Endothelial cell of hepatic sinusoid (primary cell): ENCODE measurements around the gene DUS4L.
"Not testable (repeated sequence)": the region's sequence is repeated elsewhere in the genome, so short reads cannot be mapped to it uniquely, and the experiment has no call there.

Experiments
- in situ Hi-C: cut with HindIII; loops from 2 replicates; pipeline ENCODE4 v1.10.0; 2017; ENCODE audit warnings: low sequenced_read_pairs

Gene DUS4L, protein sequence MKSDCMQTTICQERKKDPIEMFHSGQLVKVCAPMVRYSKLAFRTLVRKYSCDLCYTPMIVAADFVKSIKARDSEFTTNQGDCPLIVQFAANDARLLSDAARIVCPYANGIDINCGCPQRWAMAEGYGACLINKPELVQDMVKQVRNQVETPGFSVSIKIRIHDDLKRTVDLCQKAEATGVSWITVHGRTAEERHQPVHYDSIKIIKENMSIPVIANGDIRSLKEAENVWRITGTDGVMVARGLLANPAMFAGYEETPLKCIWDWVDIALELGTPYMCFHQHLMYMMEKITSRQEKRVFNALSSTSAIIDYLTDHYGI

DNA sequence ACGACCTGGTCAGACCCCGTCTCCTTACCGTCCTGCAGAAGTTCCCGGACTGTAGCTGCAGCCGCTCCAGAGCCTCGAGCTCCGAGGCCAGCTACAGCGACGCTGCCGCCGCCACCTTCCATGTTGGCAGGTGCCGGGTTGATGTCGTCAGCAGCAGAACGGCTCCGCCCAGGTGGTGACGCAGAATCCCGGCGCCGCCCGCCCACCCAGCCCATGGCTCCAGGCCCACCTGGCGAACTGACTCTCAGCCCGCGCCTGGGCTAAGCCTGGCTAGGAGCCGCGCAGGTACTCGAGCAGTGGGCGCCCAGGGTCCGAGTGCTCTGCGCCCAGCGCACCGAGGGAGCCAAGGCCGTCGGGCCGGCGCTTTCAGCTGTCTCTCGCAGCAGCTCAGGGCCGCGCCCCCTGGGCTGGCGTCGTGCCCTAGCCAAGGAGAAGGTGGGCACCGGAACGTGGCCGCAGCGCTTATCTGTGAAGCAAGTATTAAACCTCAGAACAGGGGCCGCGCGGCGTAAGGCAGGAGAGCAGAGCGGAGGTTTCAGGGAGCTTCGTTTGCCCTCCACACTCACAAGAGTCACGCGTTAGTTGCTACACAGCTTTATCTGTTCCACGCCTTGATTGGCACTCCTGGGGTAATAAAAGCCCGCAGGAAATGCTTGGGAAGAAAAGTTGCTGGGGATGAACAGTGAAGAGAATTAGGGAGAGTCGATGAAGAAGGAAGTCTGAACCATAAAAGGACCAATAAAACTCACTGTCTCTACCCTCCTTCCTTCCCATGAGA is at the start of gene DUS4L, which contains the start of gene COG5:
Gene DUS4L (plus strand): TSS at position 197 of the 778 bp plus-strand sequence. CDS start 3,100 bp downstream, outside the sequence.
Gene COG5 (minus strand): TSS at position 146 of the 778 bp plus-strand sequence. CDS start 24 bp downstream, at position 122.
- in situ Hi-C loops: no loop called here

DNA sequence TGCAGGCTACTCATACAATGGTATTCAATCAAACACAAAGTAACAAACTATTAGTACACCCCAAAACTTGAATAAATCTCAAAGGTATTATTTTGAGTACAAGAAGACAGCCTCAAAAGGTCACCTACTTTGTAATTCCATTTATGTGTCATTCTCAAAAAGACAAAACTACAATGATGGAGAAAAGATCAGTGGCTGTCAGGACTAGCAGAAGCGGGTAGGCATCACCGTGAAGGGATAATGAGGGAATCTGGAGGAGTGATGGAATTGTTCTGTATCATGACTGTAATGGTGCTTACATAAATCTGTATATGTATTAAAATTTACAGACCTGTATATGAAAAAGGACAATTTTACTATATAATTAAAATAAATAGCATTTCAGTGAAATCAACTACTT is 37.1 kb upstream of the DUS4L start:
- in situ Hi-C loops: no loop called here

- in situ Hi-C loops: no loop called here
Measured at GRCh38 chr7:107527196-107527595, 36.6 kb upstream of the DUS4L start.

GRCh38 chr7:107528461-107528860 is 35.3 kb upstream of the DUS4L start:
- in situ Hi-C loops: no loop called here

- in situ Hi-C loops: no loop called here
Measured at GRCh38 chr7:107530751-107531150, 33.0 kb upstream of the DUS4L start.

DNA sequence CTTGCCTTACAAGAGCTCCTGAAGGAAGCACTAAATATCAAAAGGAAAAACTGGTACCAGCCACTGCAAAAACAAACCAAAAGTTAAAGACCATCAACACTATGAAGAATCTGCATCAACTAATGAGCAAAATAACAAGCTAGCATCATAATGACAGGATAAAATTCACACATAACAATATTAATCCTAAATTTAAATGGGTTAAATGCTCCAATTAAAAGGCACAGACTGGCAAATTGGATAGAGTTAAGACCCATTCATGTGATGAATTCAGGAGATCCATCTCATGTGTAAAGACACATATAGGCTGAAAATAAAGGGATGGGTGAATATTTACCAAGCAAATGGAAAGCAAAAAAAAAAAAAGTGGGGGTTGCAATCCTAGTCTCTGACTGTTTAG is 29.6 kb upstream of the DUS4L start:
- in situ Hi-C loops: no loop called here

GRCh38 chr7:107537228-107537627 is 26.5 kb upstream of the DUS4L start:
- in situ Hi-C loops: not testable (repeated sequence)

- in situ Hi-C loops: no loop called here
Measured at GRCh38 chr7:107538001-107538400, 25.8 kb upstream of the DUS4L start.

DNA sequence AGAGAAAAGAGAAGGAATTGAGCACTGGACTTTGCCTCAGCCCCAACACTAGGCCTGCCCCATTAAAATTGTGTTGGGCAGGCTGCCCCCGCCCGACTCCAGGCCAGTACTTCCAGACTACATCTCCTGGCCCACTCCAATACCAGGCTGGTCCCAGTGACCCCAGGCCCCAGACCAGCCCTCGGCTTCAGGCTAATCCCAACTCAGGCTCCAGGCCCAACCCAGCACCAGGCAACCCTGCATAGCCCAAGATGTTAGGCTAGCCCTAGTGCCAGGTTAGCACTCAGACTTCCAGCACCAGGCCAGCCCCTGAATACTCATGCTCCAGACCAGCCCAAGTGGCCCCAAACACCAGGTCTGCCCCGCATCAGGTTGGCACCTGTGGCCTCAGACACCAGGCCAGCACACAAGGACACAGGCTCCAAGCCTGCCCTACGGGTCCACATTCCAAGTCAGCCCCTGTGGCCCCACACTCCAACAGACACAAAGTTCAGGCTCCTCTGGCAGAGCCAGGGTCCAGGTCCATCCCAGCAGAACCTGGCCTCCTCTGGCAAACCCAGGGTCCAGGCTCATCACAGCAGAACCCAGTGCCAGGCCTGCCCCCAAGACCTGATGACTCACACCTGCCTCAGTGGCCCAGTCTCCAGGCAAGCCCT is 20.3 kb upstream of the DUS4L start:
- in situ Hi-C loops: no loop called here

DNA sequence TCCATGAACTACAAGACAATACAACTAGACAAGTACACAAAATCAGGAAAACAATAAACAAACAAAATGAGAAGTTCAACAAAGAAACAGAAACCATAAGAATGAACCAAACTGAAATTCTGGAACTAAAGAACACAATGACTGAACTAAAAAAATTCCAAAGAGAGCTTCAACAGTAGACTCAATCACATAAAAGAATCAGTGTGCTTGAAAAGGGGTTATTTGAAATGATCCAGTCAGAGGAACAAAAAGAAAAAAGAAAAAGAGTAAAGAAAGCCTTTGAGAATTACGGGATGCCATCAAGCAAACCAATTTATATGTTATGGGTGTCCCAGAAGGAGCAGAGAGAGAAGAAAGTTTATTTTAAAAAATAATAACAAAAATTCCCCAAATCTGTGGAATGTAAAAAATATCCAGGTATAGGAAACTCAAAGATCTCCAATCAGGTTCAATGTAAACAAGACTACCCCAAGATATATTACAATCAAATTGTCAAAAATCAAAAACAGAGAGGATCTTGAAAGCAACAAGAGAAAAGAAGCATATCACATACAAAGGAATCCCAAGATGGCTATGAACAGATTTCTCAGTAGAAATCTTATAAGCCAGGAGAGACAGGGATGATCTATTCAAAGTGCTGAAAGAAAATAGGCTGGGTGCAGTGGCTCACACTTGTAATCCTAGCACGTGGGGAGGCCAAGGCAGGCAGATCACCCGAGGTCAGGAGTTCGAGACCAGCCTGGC is 18.8 kb upstream of the DUS4L start:
- in situ Hi-C loops: no loop called here

GRCh38 chr7:107551936-107552335 is 11.8 kb upstream of the DUS4L start:
- in situ Hi-C loops: no loop called here

DNA sequence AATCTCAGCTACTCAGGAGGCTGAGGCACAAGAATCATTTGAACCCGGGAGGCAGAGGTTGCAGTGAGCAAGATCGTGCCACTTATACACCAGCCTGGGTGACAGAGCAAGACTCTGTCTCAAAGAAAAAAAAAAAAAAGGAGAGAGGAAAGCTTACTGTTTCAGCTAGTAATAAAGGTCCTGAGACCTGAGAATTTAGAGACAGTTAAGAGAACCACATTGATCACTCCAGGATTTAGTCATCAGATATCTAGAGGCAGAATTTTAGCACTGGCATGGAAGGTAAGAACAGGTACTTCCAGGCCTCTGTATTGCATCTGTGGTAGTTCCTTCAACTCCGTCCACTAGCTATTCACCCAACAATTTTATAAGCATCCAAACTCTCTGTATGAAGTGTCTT is 7.9 kb upstream of the DUS4L start:
- in situ Hi-C loops: no loop called here

- in situ Hi-C loops: no loop called here
Measured at GRCh38 chr7:107559864-107560263, 3.9 kb upstream of the DUS4L start.

DNA sequence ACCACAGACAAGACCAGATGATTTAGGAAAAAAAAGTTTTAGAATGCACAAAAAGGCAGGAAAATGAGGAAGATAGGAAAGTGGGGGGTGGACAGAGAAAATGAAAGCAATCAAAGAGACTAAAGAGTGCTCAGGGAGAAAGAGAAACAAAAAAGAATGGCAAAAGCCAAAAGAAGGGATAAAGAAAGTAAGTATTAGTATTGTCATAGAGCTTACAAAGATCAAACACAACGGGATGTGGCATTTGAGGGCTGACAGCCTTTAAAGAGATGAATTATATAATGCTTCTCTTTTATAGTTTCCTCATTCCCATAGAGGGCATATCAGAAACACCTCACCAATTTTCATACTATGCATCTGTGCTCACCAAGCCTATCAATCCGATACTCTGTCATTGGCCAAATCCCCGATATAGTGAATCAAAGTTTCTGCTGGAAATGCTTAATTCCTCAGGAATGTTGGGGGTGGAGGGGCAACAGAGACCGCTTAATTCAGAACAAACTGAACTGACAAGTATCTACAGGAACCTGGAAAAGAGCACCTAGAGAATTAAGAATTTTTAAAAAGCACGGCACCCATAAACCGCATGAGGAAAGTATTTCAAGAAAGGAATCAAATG is 2.8 kb upstream of the DUS4L start:
- in situ Hi-C loops: no loop called here

- in situ Hi-C loops: no loop called here
Measured at GRCh38 chr7:107563081-107563774, 543 bp upstream of the DUS4L start.

GRCh38 chr7:107564553-107565298 is 955 bp downstream of the DUS4L start:
- in situ Hi-C loops: no loop called here

- in situ Hi-C loops: no loop called here
Measured at GRCh38 chr7:107570298-107570697, 6.5 kb downstream of the DUS4L start.

DNA sequence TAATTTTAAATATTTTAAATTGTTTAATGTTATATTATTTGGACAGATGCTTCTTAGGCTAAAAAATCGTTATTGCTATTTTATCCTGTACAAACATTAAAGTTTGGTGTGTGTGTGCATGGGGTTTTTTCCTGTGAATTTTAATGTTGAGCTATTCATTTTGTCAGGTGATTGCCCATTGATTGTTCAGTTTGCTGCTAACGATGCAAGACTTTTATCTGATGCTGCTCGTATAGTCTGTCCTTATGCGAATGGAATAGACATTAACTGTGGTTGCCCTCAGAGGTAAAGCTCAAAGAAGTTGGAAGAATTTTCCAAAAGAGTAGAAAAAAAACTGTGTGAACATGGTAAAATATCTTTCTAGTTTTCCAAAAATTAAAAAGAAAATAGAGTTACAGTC is 9.8 kb downstream of the DUS4L start:
- in situ Hi-C loops: no loop called here

GRCh38 chr7:107579554-107579884 is 15.7 kb downstream of the DUS4L start:
- in situ Hi-C loops: no loop called here
